Peyer's patch (tissue), 4 donors: ENCODE data around the gene TDO2. TPM values are rescaled to one million over a fixed set of nuclear protein-coding genes. Genes with fewer than 3 reads are reported as not detected.

Experiments
- DNase-seq, 3 donors: peaks; one replicate each; pipeline ENCODE4 v3.0.0-alpha.2; 2017 to 2019
- H3K27ac ChIP-seq, 4 donors: fragments of 200-600 bp; sonication (generic); one replicate each; pipeline ENCODE4 v1.5.1; 2016 to 2019
- H3K27me3 ChIP-seq, 2 donors: fragments of 200-600 bp; sonication (generic); one replicate each; pipeline ENCODE4 v1.5.1; 2019
- H3K36me3 ChIP-seq, 3 donors: fragments of 200-600 bp; sonication (generic); one replicate each; pipeline ENCODE4 v1.5.1; 2016 to 2019
- H3K4me1 ChIP-seq, 4 donors: fragments of 200-600 bp; sonication (generic); one replicate each; pipeline ENCODE4 v1.5.1; 2016 to 2019
- H3K4me3 ChIP-seq, 4 donors: fragments of 200-600 bp; sonication (generic); 1 replicate in 3 of 4; 2 replicates in 1 of 4; pipeline ENCODE4 v1.5.1; 2016 to 2019; ENCODE audit warnings: mild to moderate bottlenecking in 1 of 4
- H3K9me3 ChIP-seq, 4 donors: fragments of 200-600 bp; sonication (generic); one replicate each; pipeline ENCODE4 v1.5.1; 2016 to 2019; ENCODE audit warnings: mild to moderate bottlenecking in 1 of 4
- CTCF ChIP-seq, 6 experiments: fragments of 450-650 bp in 4 of 6; fragments of 200-600 bp in 2 of 6; sonication (generic) in 1 of 6; IDR thresholded peaks; one replicate each; pipeline ENCODE4 v1.5.1; 2017 to 2019; ENCODE audit warnings: antibody characterized with exemption in 6 of 6, mild to moderate bottlenecking in 3 of 6, moderate library complexity in 1 of 6
- POLR2A ChIP-seq, 2 donors: fragments of 450-650 bp; IDR thresholded peaks; one replicate each; pipeline ENCODE4 v1.5.1; 2017; ENCODE audit warnings: antibody characterized with exemption in 2 of 2, mild to moderate bottlenecking in 2 of 2, moderate library complexity in 2 of 2
- total RNA-seq, 4 donors: library from RNA; depleted of rRNA; stranded (reverse); fragments of >200 nt; gene quantifications; one replicate each; pipeline ENCODE4 v1.1.0, GENCODE V29; 2016

The TDO2 gene
- total RNA-seq, 4 donors from 2014 or later, result 5.0 TPM; not detected in 3

GRCh38 chr4:155956461-155956860 is 53.0 kb downstream of the TDO2 start:
- H3K4me3 ChIP-seq, result no peak overlapping the region
- no peak for DNase-seq
- TF ChIP-seq CTCF (IDR thresholded peaks at IDR 0.05), result no peak
- TF ChIP-seq POLR2A (IDR thresholded peaks at IDR 0.05), result no peak
- H3K9me3 ChIP-seq, result no peaks in the 10 kb centered on the region
- H3K27ac ChIP-seq, result no peak overlapping the region
- H3K27me3 ChIP-seq, result no peaks in the 10 kb centered on the region
- no peaks in the 10 kb centered on the region for H3K36me3 ChIP-seq
- H3K4me1 ChIP-seq, result peaks cover 0 to 11% (median 3%) of the 10 kb centered on the region in 4 donors

DNA sequence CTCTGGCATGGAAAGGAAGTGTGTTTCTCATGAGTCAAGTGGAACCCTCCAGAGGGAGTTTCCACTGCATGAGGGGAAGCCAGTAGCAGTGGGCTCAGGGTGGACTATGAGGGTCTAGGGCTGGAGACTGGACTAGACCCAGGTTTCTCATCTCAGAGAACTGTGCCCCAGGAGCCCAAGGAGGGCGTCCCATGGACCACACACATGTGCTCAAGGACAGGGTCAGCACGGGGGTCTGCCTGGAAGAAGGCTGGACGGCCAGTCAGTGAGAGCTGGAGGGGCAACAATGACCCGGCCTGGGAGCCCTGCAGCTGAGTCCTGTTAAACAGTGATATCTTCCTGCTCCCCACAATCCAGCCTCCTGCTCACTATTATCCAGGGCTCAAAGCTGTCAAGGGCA is 55.9 kb downstream of the TDO2 start:
- no peak overlapping the region for H3K27ac ChIP-seq

GRCh38 chr4:155960522-155960921 is 57.0 kb downstream of the TDO2 start:
- Histone ChIP-seq H3K4me3 (no peak overlapping the region), H3K36me3 (no peaks in the 10 kb centered on the region), H3K27ac (peak overlapping the region in 1 of 4 donors; percentile 45), H3K4me1 (no peaks in the 10 kb centered on the region), H3K27me3 (no peaks in the 10 kb centered on the region), H3K9me3 (no peaks in the 10 kb centered on the region)
- DNase-seq, result no peak
- no peak for TF ChIP-seq CTCF (IDR thresholded peaks at IDR 0.05)
- no peak for TF ChIP-seq POLR2A (IDR thresholded peaks at IDR 0.05)

More for the DNA sequence above, 55.9 kb downstream of the TDO2 start:
- peaks cover 0 to 3% (median under 1%) of the 10 kb centered on the region in 4 donors for H3K4me1 ChIP-seq
- H3K36me3 ChIP-seq, result no peaks in the 10 kb centered on the region
- H3K9me3 ChIP-seq, result no peaks in the 10 kb centered on the region
- no peak for DNase-seq
- no peak overlapping the region for H3K4me3 ChIP-seq
- no peaks in the 10 kb centered on the region for H3K27me3 ChIP-seq
- no peak for TF ChIP-seq CTCF (IDR thresholded peaks at IDR 0.05)

- no peak for DNase-seq
- no peaks in the 10 kb centered on the region for H3K9me3 ChIP-seq
- H3K36me3 ChIP-seq, result no peaks in the 10 kb centered on the region
- H3K4me3 ChIP-seq, result no peak overlapping the region
- no peak overlapping the region for H3K27ac ChIP-seq
- no peak for TF ChIP-seq POLR2A (IDR thresholded peaks at IDR 0.05)
- no peak for TF ChIP-seq CTCF (IDR thresholded peaks at IDR 0.05)
- H3K4me1 ChIP-seq, result no peaks in the 10 kb centered on the region
- H3K27me3 ChIP-seq, result no peaks in the 10 kb centered on the region
These were observed 58.1 kb downstream of the TDO2 start for GRCh38 chr4:155961575-155961974.

DNA sequence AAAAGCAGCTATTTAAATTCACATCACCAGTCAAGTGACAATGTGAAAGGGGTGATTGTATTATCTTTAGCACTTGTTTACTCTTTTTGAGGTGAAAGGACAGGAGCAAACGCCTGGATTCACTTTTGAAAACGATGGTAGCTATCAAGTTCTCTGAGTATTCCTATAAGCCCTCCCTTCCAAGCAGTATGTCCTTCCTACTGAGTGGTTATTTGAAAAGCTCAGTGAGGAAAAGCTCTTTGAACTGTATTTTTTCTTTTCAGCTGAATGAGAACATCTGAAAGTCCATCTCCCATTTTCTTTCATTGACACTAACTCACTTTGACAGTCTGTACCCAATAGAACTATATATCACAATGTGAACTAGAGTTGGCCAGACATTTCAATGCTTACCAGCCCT is 59.3 kb downstream of the TDO2 start:
- no peaks in the 10 kb centered on the region for H3K9me3 ChIP-seq
- TF ChIP-seq POLR2A (IDR thresholded peaks at IDR 0.05), result no peak
- TF ChIP-seq CTCF (IDR thresholded peaks at IDR 0.05), result no peak
- no peak overlapping the region for H3K27ac ChIP-seq
- DNase-seq, result no peak
- no peak overlapping the region for H3K4me3 ChIP-seq
- H3K4me1 ChIP-seq, result no peaks in the 10 kb centered on the region
- H3K36me3 ChIP-seq, result no peaks in the 10 kb centered on the region
- no peaks in the 10 kb centered on the region for H3K27me3 ChIP-seq
